ENCODE measurements around the gene GHSR. TPM values are rescaled to one million over a fixed set of nuclear protein-coding genes. Genes with fewer than 3 reads are reported as not detected.

The GHSR gene
- total RNA-seq, 1 experiment from 2014 or later, result not detected

GRCh38 chr3:172402892-172403643, 45.2 kb downstream of the GHSR start:
- Histone ChIP-seq H2AFZ (ENCODE audit: low read length) (no peak overlapping the region), H3K79me2 (ENCODE audit: low read length) (no peaks in the 10 kb centered on the region), H4K20me1 (ENCODE audit: low read length) (no peaks in the 10 kb centered on the region), H3K4me2 (ENCODE audit: low read length) (no peak overlapping the region), H3K27me3 (ENCODE audit: low read length) (no peaks in the 10 kb centered on the region), H3K9ac (ENCODE audit: low read length) (no peak overlapping the region), H3K36me3 (ENCODE audit: low read depth, low read length) (peaks cover 8% of the 10 kb centered on the region; the same call in 1 of the 2 replicates), H3K4me1 (ENCODE audit: insufficient read depth, low read length) (no peaks in the 10 kb centered on the region), H3F3A (ENCODE audit: low read length, unreplicated experiment) (no peaks in the 10 kb centered on the region), H3K4me3 (ENCODE audit: low read length) (no peak overlapping the region), H3K9me2 (replicated peaks; ENCODE audit: low read length) (no peaks in the 10 kb centered on the region), H3K9me3 (ENCODE audit: low read length) (no peaks in the 10 kb centered on the region), H3K27ac (ENCODE audit: low read length) (no peak overlapping the region)
- ATAC-seq (no peak), DNase-seq (no peak)
- CTCF ChIA-PET, result no interaction called here
- POLR2A ChIA-PET (ENCODE audit: unreplicated experiment), result no interaction called here
- no TSS peak for BruUV-seq (replicated peaks)
- TF ChIP-seq EZH2 (IDR thresholded peaks at IDR 0.05; ENCODE audit: low read length, unreplicated experiment) (no peak), EZH2phosphoT487 (IDR thresholded peaks at IDR 0.05; ENCODE audit: borderline replicate concordance, low read length) (no peak), CTCF (conservative IDR thresholded peaks at IDR 0.05; ENCODE audit: low read depth, low read length) (no peak)
- intact Hi-C loops (cut with micrococcal nuclease), result no loop called here

GRCh38 chr3:172402090-172402489, 46.2 kb downstream of the GHSR start:
- Histone ChIP-seq H3K36me3 (ENCODE audit: low read depth, low read length) (peaks cover 12% of the 10 kb centered on the region; the same call in 1 of the 2 replicates), H3K79me2 (ENCODE audit: low read length) (no peaks in the 10 kb centered on the region), H3K27me3 (ENCODE audit: low read length) (no peaks in the 10 kb centered on the region), H3K4me3 (ENCODE audit: low read length) (no peak overlapping the region), H3K9me2 (replicated peaks; ENCODE audit: low read length) (no peaks in the 10 kb centered on the region), H2AFZ (ENCODE audit: low read length) (no peak overlapping the region), H3K9ac (ENCODE audit: low read length) (no peak overlapping the region), H3K9me3 (ENCODE audit: low read length) (no peaks in the 10 kb centered on the region), H3K27ac (ENCODE audit: low read length) (no peak overlapping the region), H3F3A (ENCODE audit: low read length, unreplicated experiment) (no peaks in the 10 kb centered on the region), H4K20me1 (ENCODE audit: low read length) (no peaks in the 10 kb centered on the region), H3K4me1 (ENCODE audit: insufficient read depth, low read length) (no peaks in the 10 kb centered on the region), H3K4me2 (ENCODE audit: low read length) (no peak overlapping the region)
- no peak for DNase-seq
- ChIA-PET CTCF (no interaction called here), POLR2A (ENCODE audit: unreplicated experiment) (no interaction called here)
- intact Hi-C loops (cut with micrococcal nuclease), result no loop called here
- no peak for ATAC-seq
- no TSS peak for BruUV-seq (replicated peaks)
- TF ChIP-seq EZH2phosphoT487 (IDR thresholded peaks at IDR 0.05; ENCODE audit: borderline replicate concordance, low read length), result no peak

- peaks cover 15% of the 10 kb centered on the region; the same call in 1 of the 2 replicates for H3K36me3 ChIP-seq (ENCODE audit: low read depth, low read length)
- no peak for ATAC-seq
- CTCF ChIA-PET, result no interaction called here
Measured at GRCh38 chr3:172398484-172398883, 49.8 kb downstream of the GHSR start.

More at GRCh38 chr3:172398484-172398883, 49.8 kb downstream of the GHSR start:
- Histone ChIP-seq H3K79me2 (ENCODE audit: low read length) (no peaks in the 10 kb centered on the region), H3F3A (ENCODE audit: low read length, unreplicated experiment) (no peaks in the 10 kb centered on the region), H3K4me2 (ENCODE audit: low read length) (no peak overlapping the region), H3K4me3 (ENCODE audit: low read length) (no peak overlapping the region), H2AFZ (ENCODE audit: low read length) (no peak overlapping the region), H3K9me2 (replicated peaks; ENCODE audit: low read length) (no peaks in the 10 kb centered on the region), H3K27me3 (ENCODE audit: low read length) (no peaks in the 10 kb centered on the region), H3K9me3 (ENCODE audit: low read length) (no peaks in the 10 kb centered on the region), H3K27ac (ENCODE audit: low read length) (no peak overlapping the region), H3K9ac (ENCODE audit: low read length) (no peak overlapping the region), H3K4me1 (ENCODE audit: insufficient read depth, low read length) (no peaks in the 10 kb centered on the region), H4K20me1 (ENCODE audit: low read length) (no peaks in the 10 kb centered on the region)
- POLR2A ChIA-PET (ENCODE audit: unreplicated experiment), result no interaction called here
- BruUV-seq (replicated peaks), result no TSS peak
- no peak for TF ChIP-seq EZH2 (IDR thresholded peaks at IDR 0.05; ENCODE audit: low read length, unreplicated experiment)
- no peak for TF ChIP-seq CTCF (conservative IDR thresholded peaks at IDR 0.05; ENCODE audit: low read depth, low read length)
- no peak for TF ChIP-seq EZH2phosphoT487 (IDR thresholded peaks at IDR 0.05; ENCODE audit: borderline replicate concordance, low read length)
- intact Hi-C loops (cut with micrococcal nuclease), result no loop called here
- DNase-seq, result no peak
